ENCODE measurements around the gene ANKRD44. TPM values are rescaled to one million over a fixed set of nuclear protein-coding genes. Genes with fewer than 3 reads are reported as not detected.

The ANKRD44 gene
- polyA plus RNA-seq, 2 of the 4 experiments (the other 2 are of a cell fraction): 0.97 to 5.9 TPM

GRCh38 chr2:197052356-197052755 lies 258.2 kb downstream of the ANKRD44 start (continued):
- no peak for TF ChIP-seq ELK1 (IDR thresholded peaks at IDR 0.05; ENCODE audit: low read depth, low read length)

GRCh38 chr2:197045115-197045514 lies 265.5 kb downstream of the ANKRD44 start:
- ChIA-PET POLR2A (no interaction called here), CTCF (interaction anchor here (0.7 to 0.8 kb wide), 2 partner anchors 33 to 46 kb away, joined by 3 to 4 read pairs; no protein-coding TSS in a partner anchor)
- TF ChIP-seq USF2 (IDR thresholded peaks at IDR 0.05): no peak
- TF ChIP-seq TP53 (CRISPR knock-in tag; IDR thresholded peaks at IDR 0.05): no peak
- TF ChIP-seq CTCF (IDR thresholded peaks at IDR 0.05): no peak
- TF ChIP-seq HEYL (CRISPR knock-in tag; IDR thresholded peaks at IDR 0.05): no peak
- FAIRE-seq: no peak
- DNase-seq (ENCODE audit: low read depth in 1 of 2, low spot score in 1 of 2): no peak
- Histone ChIP-seq H3K27ac (no peak overlapping the region), H3K4me2 (no peak overlapping the region), H3K9me3 (no peaks in the 10 kb centered on the region), H3K4me3 (no peak overlapping the region), H3K4me1 (no peaks in the 10 kb centered on the region)
- ATAC-seq: no peak

- ChIA-PET POLR2A (no interaction called here), CTCF (interaction anchor here (1.7 kb wide), 1 partner anchor 33 kb away, joined by 3 read pairs; no protein-coding TSS in a partner anchor)
- no peaks in the 10 kb centered on the region for H3K9me3 ChIP-seq
- no peak overlapping the region for H3K4me3 ChIP-seq
- DNase-seq (ENCODE audit: low read depth in 1 of 2, low spot score in 1 of 2) (no peak), ATAC-seq (no peak), FAIRE-seq (no peak)
- no peak overlapping the region for H3K27ac ChIP-seq
- no peak overlapping the region for H3K4me2 ChIP-seq
- WGBS (ENCODE audit: missing lambda C conversion rate): 77% methylated on average over 5 of the region's 5 CpGs
- H3K4me1 ChIP-seq: no peaks in the 10 kb centered on the region
- no peak for TF ChIP-seq EHMT2 (IDR thresholded peaks at IDR 0.05; ENCODE audit: low read depth)
- no peak for TF ChIP-seq CHD4 (IDR thresholded peaks at IDR 0.05; ENCODE audit: borderline replicate concordance)
- TF ChIP-seq MAFK (IDR thresholded peaks at IDR 0.05; ENCODE audit: partially characterized antibody): no peak
- TF ChIP-seq RCOR1 (IDR thresholded peaks at IDR 0.05; ENCODE audit: low read depth, low read length): no peak
- no peak for TF ChIP-seq TFCP2L1 (CRISPR knock-in tag; IDR thresholded peaks at IDR 0.05)
- no peak for TF ChIP-seq TP53 (CRISPR knock-in tag; IDR thresholded peaks at IDR 0.05)
- TF ChIP-seq CHD2 (IDR thresholded peaks at IDR 0.05; ENCODE audit: low read length, partially characterized antibody): no peak
- no peak for TF ChIP-seq RFX5 (IDR thresholded peaks at IDR 0.05)
- TF ChIP-seq KDM5A (IDR thresholded peaks at IDR 0.05): no peak
- TF ChIP-seq EHF (CRISPR knock-in tag; IDR thresholded peaks at IDR 0.05): no peak
- TF ChIP-seq MAX (IDR thresholded peaks at IDR 0.05): no peak
- TF ChIP-seq E2F6 (IDR thresholded peaks at IDR 0.05; ENCODE audit: borderline replicate concordance, low read depth): no peak
- no peak for TF ChIP-seq POLR2A (IDR thresholded peaks at IDR 0.05; ENCODE audit: low read length)
- TF ChIP-seq CEBPB (IDR thresholded peaks at IDR 0.05): no peak
These were observed 267.8 kb downstream of the ANKRD44 start for GRCh38 chr2:197042739-197043196.

Measured in A549 (cell line).